ENCODE data around the gene GPX7.

- no peak for TF ChIP-seq CTCF (IDR thresholded peaks at IDR 0.05)
- TF ChIP-seq POLR2A (IDR thresholded peaks at IDR 0.05): no peak
Observed at GRCh38 chr1:52569449-52570210, 32.5 kb upstream of the GPX7 start.
